Glutamatergic neuron (in vitro differentiated cells): ENCODE data around the gene IMMP2L. TPM values are rescaled to one million over a fixed set of nuclear protein-coding genes. Genes with fewer than 3 reads are reported as not detected.

ENCODE experiments used
- DNase-seq: peaks from one replicate; pipeline ENCODE4 v3.0.0; 2022
- H3K27ac Mint-ChIP-seq: one replicate; pipeline ENCODE4 v1.8.0; 2020; ENCODE audit warnings: mild to moderate bottlenecking, mixed read lengths, inconsistent platforms; ENCODE audit not compliant: unreplicated experiment
- H3K27me3 Mint-ChIP-seq: one replicate; pipeline ENCODE4 v1.8.0; 2020; ENCODE audit warnings: mild to moderate bottlenecking, moderate library complexity, mixed read lengths, inconsistent platforms; ENCODE audit not compliant: unreplicated experiment
- H3K36me3 Mint-ChIP-seq: one replicate; pipeline ENCODE4 v1.8.0; 2020; ENCODE audit warnings: mild to moderate bottlenecking, mixed read lengths, inconsistent platforms; ENCODE audit not compliant: unreplicated experiment
- H3K4me1 Mint-ChIP-seq: one replicate; pipeline ENCODE4 v1.8.0; 2020; ENCODE audit warnings: mild to moderate bottlenecking, low read depth, mixed read lengths, inconsistent platforms; ENCODE audit not compliant: unreplicated experiment
- H3K4me3 Mint-ChIP-seq: one replicate; pipeline ENCODE4 v1.8.0; 2020; ENCODE audit warnings: mild to moderate bottlenecking, mixed read lengths, inconsistent platforms; ENCODE audit not compliant: unreplicated experiment
- H3K9me3 Mint-ChIP-seq: one replicate; pipeline ENCODE4 v1.8.0; 2020; ENCODE audit warnings: mild to moderate bottlenecking, moderate library complexity, mixed read lengths, inconsistent platforms; ENCODE audit not compliant: unreplicated experiment
- CTCF ChIP-seq: fragments of 200-600 bp; sonication (generic); IDR thresholded peaks from one replicate; pipeline ENCODE4 v1.5.0; 2021; ENCODE audit not compliant: partially characterized antibody, unreplicated experiment
- total RNA-seq: library from RNA; stranded (reverse); fragmentation: NEBNext Ultra II Directional; extraction: Animal tissue kit (Norgen Biotek cat#: 25700); gene quantifications from one replicate; pipeline ENCODE4 v1.2.1, GENCODE V29; 2021; ENCODE audit not compliant: unreplicated experiment

IMMP2L gene
- total RNA-seq, 1 donor from 2014 or later: 9.6 TPM

GRCh38 chr7:111184987-111185386, 377.3 kb downstream of the IMMP2L start:
- Mint-ChIP-seq H3K36me3 (no peaks in the 10 kb centered on the region), H3K4me3 (no peak overlapping the region), H3K27ac (no peak overlapping the region), H3K4me1 (no peaks in the 10 kb centered on the region), H3K27me3 (no peaks in the 10 kb centered on the region), H3K9me3 (no peaks in the 10 kb centered on the region)
- no peak for DNase-seq
- no peak for TF ChIP-seq CTCF

GRCh38 chr7:111183321-111183720, 379.0 kb downstream of the IMMP2L start:
- no peaks in the 10 kb centered on the region for H3K36me3 Mint-ChIP-seq
- H3K4me1 Mint-ChIP-seq: no peaks in the 10 kb centered on the region
- H3K27me3 Mint-ChIP-seq: no peaks in the 10 kb centered on the region
- no peak for DNase-seq
- TF ChIP-seq CTCF: no peak
- no peaks in the 10 kb centered on the region for H3K9me3 Mint-ChIP-seq
- H3K4me3 Mint-ChIP-seq: no peak overlapping the region
- H3K27ac Mint-ChIP-seq: no peak overlapping the region

- DNase-seq: no peak
- Mint-ChIP-seq H3K27me3 (no peaks in the 10 kb centered on the region), H3K36me3 (no peaks in the 10 kb centered on the region), H3K4me1 (peaks cover 3% of the 10 kb centered on the region), H3K4me3 (no peak overlapping the region), H3K27ac (no peak overlapping the region), H3K9me3 (no peaks in the 10 kb centered on the region)
- TF ChIP-seq CTCF: no peak
Measured at GRCh38 chr7:111180338-111180737, 382.0 kb downstream of the IMMP2L start.

GRCh38 chr7:111175908-111176441, 386.3 kb downstream of the IMMP2L start:
- no peaks in the 10 kb centered on the region for H3K36me3 Mint-ChIP-seq

More at GRCh38 chr7:111175908-111176441, 386.3 kb downstream of the IMMP2L start:
- H3K4me1 Mint-ChIP-seq: peaks cover 12% of the 10 kb centered on the region
- H3K27ac Mint-ChIP-seq: no peak overlapping the region
- H3K27me3 Mint-ChIP-seq: no peaks in the 10 kb centered on the region
- no peak for TF ChIP-seq CTCF
- no peak for DNase-seq
- H3K4me3 Mint-ChIP-seq: no peak overlapping the region
- no peaks in the 10 kb centered on the region for H3K9me3 Mint-ChIP-seq
